ENCODE measurements around the gene RGS7.

DNA sequence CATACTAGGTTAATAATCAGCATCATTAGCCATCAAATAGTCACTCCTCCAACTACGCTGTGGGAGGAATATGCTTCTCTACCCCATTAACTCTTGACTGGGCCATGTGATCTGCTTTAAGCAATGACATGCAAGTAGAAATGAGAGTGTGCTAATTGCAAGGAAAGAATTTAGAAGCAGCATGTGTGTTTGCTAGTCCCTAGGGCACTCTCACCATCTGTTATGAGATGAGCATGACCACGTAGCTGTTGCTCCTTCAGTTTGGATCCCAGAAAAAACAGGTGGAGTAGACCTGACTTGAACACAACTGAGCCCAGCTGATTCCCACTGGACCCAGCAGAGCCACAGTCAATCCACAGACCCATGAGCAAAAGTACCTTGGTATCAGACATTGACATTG, 19.7 kb upstream of the RGS7 start:
- TF ChIP-seq, protein P1, sequence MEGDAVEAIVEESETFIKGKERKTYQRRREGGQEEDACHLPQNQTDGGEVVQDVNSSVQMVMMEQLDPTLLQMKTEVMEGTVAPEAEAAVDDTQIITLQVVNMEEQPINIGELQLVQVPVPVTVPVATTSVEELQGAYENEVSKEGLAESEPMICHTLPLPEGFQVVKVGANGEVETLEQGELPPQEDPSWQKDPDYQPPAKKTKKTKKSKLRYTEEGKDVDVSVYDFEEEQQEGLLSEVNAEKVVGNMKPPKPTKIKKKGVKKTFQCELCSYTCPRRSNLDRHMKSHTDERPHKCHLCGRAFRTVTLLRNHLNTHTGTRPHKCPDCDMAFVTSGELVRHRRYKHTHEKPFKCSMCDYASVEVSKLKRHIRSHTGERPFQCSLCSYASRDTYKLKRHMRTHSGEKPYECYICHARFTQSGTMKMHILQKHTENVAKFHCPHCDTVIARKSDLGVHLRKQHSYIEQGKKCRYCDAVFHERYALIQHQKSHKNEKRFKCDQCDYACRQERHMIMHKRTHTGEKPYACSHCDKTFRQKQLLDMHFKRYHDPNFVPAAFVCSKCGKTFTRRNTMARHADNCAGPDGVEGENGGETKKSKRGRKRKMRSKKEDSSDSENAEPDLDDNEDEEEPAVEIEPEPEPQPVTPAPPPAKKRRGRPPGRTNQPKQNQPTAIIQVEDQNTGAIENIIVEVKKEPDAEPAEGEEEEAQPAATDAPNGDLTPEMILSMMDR (IDR thresholded peaks at IDR 0.05 in 8 of 11, conservative IDR thresholded peaks at IDR 0.05 in 3 of 11) = no peak
- TF ChIP-seq POLR2AphosphoS5 (IDR thresholded peaks at IDR 0.05) = no peak
- TF ChIP-seq POLR2A (IDR thresholded peaks at IDR 0.05) = no peak
